Activated naive CD4-positive, alpha-beta T cell treated with anti-CD3 and anti-CD28 coated beads, Interleukin-2, amount 50 U/mL, for 24 hours (primary cell): ENCODE data around the gene CYP21A2.
"Not testable (repeated sequence)": the region's sequence is repeated elsewhere in the genome, so short reads cannot be mapped to it uniquely, and the experiment has no call there.

ENCODE experiments used
- H3K27ac Mint-ChIP-seq: one replicate; pipeline ENCODE4 v1.8.0; 2021; ENCODE audit warnings: mild to moderate bottlenecking, mixed read lengths
- H3K27me3 Mint-ChIP-seq: one replicate; pipeline ENCODE4 v1.8.0; 2021; ENCODE audit warnings: mixed read lengths
- H3K36me3 Mint-ChIP-seq: one replicate; pipeline ENCODE4 v1.8.0; 2021; ENCODE audit warnings: mixed read lengths
- H3K4me1 Mint-ChIP-seq: one replicate; pipeline ENCODE4 v1.8.0; 2021; ENCODE audit warnings: mixed read lengths
- H3K4me3 Mint-ChIP-seq: one replicate; pipeline ENCODE4 v1.8.0; 2021; ENCODE audit warnings: mild to moderate bottlenecking, mixed read lengths
- H3K9me3 Mint-ChIP-seq: one replicate; pipeline ENCODE4 v1.8.0; 2021; ENCODE audit warnings: mixed read lengths

The CYP21A2 gene

GRCh38 chr6:32044916-32045315 lies 6.7 kb downstream of the CYP21A2 start:
- H3K36me3 Mint-ChIP-seq, H3K4me3 Mint-ChIP-seq, H3K27me3 Mint-ChIP-seq, H3K4me1 Mint-ChIP-seq, H3K9me3 Mint-ChIP-seq, H3K27ac Mint-ChIP-seq: not testable (repeated sequence)

GRCh38 chr6:32045811-32046449 lies 7.7 kb downstream of the CYP21A2 start:
- Mint-ChIP-seq H3K9me3 (no peaks in the 10 kb centered on the region), H3K36me3 (no peaks in the 10 kb centered on the region), H3K27me3 (no peaks in the 10 kb centered on the region), H3K4me1 (peaks cover 6% of the 10 kb centered on the region), H3K27ac (no peak overlapping the region), H3K4me3 (no peak overlapping the region)

- no peaks in the 10 kb centered on the region for H3K36me3 Mint-ChIP-seq
- H3K9me3 Mint-ChIP-seq = no peaks in the 10 kb centered on the region
- H3K27ac Mint-ChIP-seq = no peak overlapping the region
- H3K4me3 Mint-ChIP-seq = no peak overlapping the region
- H3K27me3 Mint-ChIP-seq = no peaks in the 10 kb centered on the region
- peaks cover 6% of the 10 kb centered on the region for H3K4me1 Mint-ChIP-seq
Observed at GRCh38 chr6:32046450-32047083, 8.4 kb downstream of the CYP21A2 start.

- no peaks in the 10 kb centered on the region for H3K9me3 Mint-ChIP-seq
- peaks cover 1% of the 10 kb centered on the region for H3K36me3 Mint-ChIP-seq
- H3K27me3 Mint-ChIP-seq = no peaks in the 10 kb centered on the region
- H3K27ac Mint-ChIP-seq = no peak overlapping the region
- no peak overlapping the region for H3K4me3 Mint-ChIP-seq
- H3K4me1 Mint-ChIP-seq = peaks cover 6% of the 10 kb centered on the region
Observed at GRCh38 chr6:32047084-32047478, 8.9 kb downstream of the CYP21A2 start.

GRCh38 chr6:32047539-32047854 lies 9.3 kb downstream of the CYP21A2 start:
- Mint-ChIP-seq H3K27me3 (no peaks in the 10 kb centered on the region), H3K27ac (no peak overlapping the region), H3K4me1 (peaks cover 6% of the 10 kb centered on the region), H3K36me3 (peaks cover 1% of the 10 kb centered on the region), H3K4me3 (no peak overlapping the region), H3K9me3 (no peaks in the 10 kb centered on the region)

GRCh38 chr6:32047855-32048766 lies 9.9 kb downstream of the CYP21A2 start:
- no peaks in the 10 kb centered on the region for H3K9me3 Mint-ChIP-seq
- peaks cover 1% of the 10 kb centered on the region for H3K36me3 Mint-ChIP-seq
- H3K4me1 Mint-ChIP-seq = peaks cover 6% of the 10 kb centered on the region
- H3K27me3 Mint-ChIP-seq = no peaks in the 10 kb centered on the region
- H3K4me3 Mint-ChIP-seq = no peak overlapping the region
- H3K27ac Mint-ChIP-seq = no peak overlapping the region

GRCh38 chr6:32049149-32049548 lies 10.9 kb downstream of the CYP21A2 start:
- H3K4me3 Mint-ChIP-seq, H3K4me1 Mint-ChIP-seq, H3K36me3 Mint-ChIP-seq, H3K9me3 Mint-ChIP-seq, H3K27ac Mint-ChIP-seq, H3K27me3 Mint-ChIP-seq: not testable (repeated sequence)

- H3K36me3 Mint-ChIP-seq, H3K27ac Mint-ChIP-seq, H3K4me3 Mint-ChIP-seq: not testable (repeated sequence)
Observed at GRCh38 chr6:32049736-32050135, 11.5 kb downstream of the CYP21A2 start.

GRCh38 chr6:32050562-32050961 lies 12.3 kb downstream of the CYP21A2 start:
- H3K36me3 Mint-ChIP-seq = peaks cover 1% of the 10 kb centered on the region
- no peak overlapping the region for H3K27ac Mint-ChIP-seq
- H3K4me1 Mint-ChIP-seq = peaks cover 6% of the 10 kb centered on the region
- H3K27me3 Mint-ChIP-seq = no peaks in the 10 kb centered on the region
- no peak overlapping the region for H3K4me3 Mint-ChIP-seq
- no peaks in the 10 kb centered on the region for H3K9me3 Mint-ChIP-seq

More at GRCh38 chr6:32049736-32050135, 11.5 kb downstream of the CYP21A2 start:
- not testable (repeated sequence) for H3K27me3 Mint-ChIP-seq, H3K9me3 Mint-ChIP-seq, H3K4me1 Mint-ChIP-seq

GRCh38 chr6:32052626-32053025 lies 14.4 kb downstream of the CYP21A2 start:
- H3K27me3 Mint-ChIP-seq, H3K9me3 Mint-ChIP-seq, H3K4me3 Mint-ChIP-seq, H3K4me1 Mint-ChIP-seq, H3K27ac Mint-ChIP-seq, H3K36me3 Mint-ChIP-seq: not testable (repeated sequence)

GRCh38 chr6:32053314-32053713 lies 15.1 kb downstream of the CYP21A2 start:
- H3K4me3 Mint-ChIP-seq, H3K36me3 Mint-ChIP-seq, H3K27me3 Mint-ChIP-seq, H3K4me1 Mint-ChIP-seq, H3K27ac Mint-ChIP-seq, H3K9me3 Mint-ChIP-seq: not testable (repeated sequence)

GRCh38 chr6:32055756-32056155 lies 17.5 kb downstream of the CYP21A2 start:
- H3K36me3 Mint-ChIP-seq, H3K27me3 Mint-ChIP-seq, H3K4me1 Mint-ChIP-seq, H3K4me3 Mint-ChIP-seq, H3K9me3 Mint-ChIP-seq, H3K27ac Mint-ChIP-seq: not testable (repeated sequence)

- no peak overlapping the region for H3K27ac Mint-ChIP-seq
- H3K27me3 Mint-ChIP-seq = no peaks in the 10 kb centered on the region
- peaks cover 1% of the 10 kb centered on the region for H3K36me3 Mint-ChIP-seq
- no peaks in the 10 kb centered on the region for H3K4me1 Mint-ChIP-seq
- H3K4me3 Mint-ChIP-seq = no peak overlapping the region
- no peaks in the 10 kb centered on the region for H3K9me3 Mint-ChIP-seq
Observed at GRCh38 chr6:32056254-32056653, 18.0 kb downstream of the CYP21A2 start.

- H3K27ac Mint-ChIP-seq = no peak overlapping the region
- no peaks in the 10 kb centered on the region for H3K27me3 Mint-ChIP-seq
- H3K9me3 Mint-ChIP-seq = no peaks in the 10 kb centered on the region
- no peaks in the 10 kb centered on the region for H3K36me3 Mint-ChIP-seq
- H3K4me3 Mint-ChIP-seq = no peak overlapping the region
- no peaks in the 10 kb centered on the region for H3K4me1 Mint-ChIP-seq
Observed at GRCh38 chr6:32057966-32058365, 19.8 kb downstream of the CYP21A2 start.

- Mint-ChIP-seq H3K36me3 (no peaks in the 10 kb centered on the region), H3K4me3 (no peak overlapping the region), H3K27ac (no peak overlapping the region), H3K4me1 (no peaks in the 10 kb centered on the region), H3K9me3 (no peaks in the 10 kb centered on the region), H3K27me3 (no peaks in the 10 kb centered on the region)
Observed at GRCh38 chr6:32058511-32058963, 20.3 kb downstream of the CYP21A2 start.

GRCh38 chr6:32060966-32061655 lies 22.9 kb downstream of the CYP21A2 start:
- Mint-ChIP-seq H3K27ac (no peak overlapping the region), H3K27me3 (no peaks in the 10 kb centered on the region), H3K4me3 (no peak overlapping the region), H3K4me1 (no peaks in the 10 kb centered on the region), H3K9me3 (no peaks in the 10 kb centered on the region), H3K36me3 (no peaks in the 10 kb centered on the region)
